ENCODE results near the gene PCDH15.
A peak's percentile ranks its signal among the peaks of the same experiment; 100 is the strongest.

PCDH15 gene

GRCh38 chr10:54800741-54801421, at the start of gene PCDH15:
Gene PCDH15, minus strand, starts transcription at chr10:54801231. Its CDS starts 136,969 bp downstream, at chr10:54664262.
- TF ChIP-seq YY1 (IDR thresholded peaks at IDR 0.05; ENCODE audit: insufficient read depth, insufficient read length) (no peak), ZNF274 (IDR thresholded peaks at IDR 0.05; ENCODE audit: low read depth, low read length) (no peak), SUZ12 (IDR thresholded peaks at IDR 0.05; ENCODE audit: extremely low read depth, insufficient read depth, insufficient read length) (no peak)
- H3K4me3 ChIP-seq (ENCODE audit: insufficient read length, low read depth): no peak within 1 kb of the TSS
- H3K9ac ChIP-seq (ENCODE audit: insufficient read length, low read depth): no peak within 1 kb of the TSS
- H3K4me1 ChIP-seq (ENCODE audit: insufficient read depth, insufficient read length): no peaks in the 10 kb centered on the region
- H3K9me3 ChIP-seq (ENCODE audit: insufficient read depth, low read length): no peaks in the 10 kb centered on the region
- H3K36me3 ChIP-seq (ENCODE audit: insufficient read depth, insufficient read length, low read length): no peaks in the 10 kb centered on the region
- peak; percentile 27 for DNase-seq (ENCODE audit: low read depth, low spot score)
- no peaks in the 10 kb centered on the region for H3K27me3 ChIP-seq (ENCODE audit: insufficient read depth, insufficient read length)

- Histone ChIP-seq H3K4me3 (ENCODE audit: insufficient read length, low read depth) (no peak overlapping the region), H3K9me3 (ENCODE audit: insufficient read depth, low read length) (no peaks in the 10 kb centered on the region), H3K9ac (ENCODE audit: insufficient read length, low read depth) (no peak overlapping the region), H3K27me3 (ENCODE audit: insufficient read depth, insufficient read length) (no peaks in the 10 kb centered on the region), H3K4me1 (ENCODE audit: insufficient read depth, insufficient read length) (no peaks in the 10 kb centered on the region), H3K36me3 (ENCODE audit: insufficient read depth, insufficient read length, low read length) (no peaks in the 10 kb centered on the region)
- TF ChIP-seq ZNF274 (IDR thresholded peaks at IDR 0.05; ENCODE audit: low read depth, low read length) (no peak), YY1 (IDR thresholded peaks at IDR 0.05; ENCODE audit: insufficient read depth, insufficient read length) (no peak), SUZ12 (IDR thresholded peaks at IDR 0.05; ENCODE audit: extremely low read depth, insufficient read depth, insufficient read length) (no peak)
- DNase-seq (ENCODE audit: low read depth, low spot score): no peak
These were observed 42.9 kb upstream of the PCDH15 start for GRCh38 chr10:54843932-54844331.

- no peak for TF ChIP-seq ZNF274 (IDR thresholded peaks at IDR 0.05; ENCODE audit: low read depth, low read length)
- TF ChIP-seq SUZ12 (IDR thresholded peaks at IDR 0.05; ENCODE audit: extremely low read depth, insufficient read depth, insufficient read length): no peak
- no peak for TF ChIP-seq YY1 (IDR thresholded peaks at IDR 0.05; ENCODE audit: insufficient read depth, insufficient read length)
- no peaks in the 10 kb centered on the region for H3K27me3 ChIP-seq (ENCODE audit: insufficient read depth, insufficient read length)
- H3K4me3 ChIP-seq (ENCODE audit: insufficient read length, low read depth): no peak overlapping the region
- DNase-seq (ENCODE audit: low read depth, low spot score): no peak
- H3K4me1 ChIP-seq (ENCODE audit: insufficient read depth, insufficient read length): no peaks in the 10 kb centered on the region
- H3K9ac ChIP-seq (ENCODE audit: insufficient read length, low read depth): no peak overlapping the region
- H3K36me3 ChIP-seq (ENCODE audit: insufficient read depth, insufficient read length, low read length): no peaks in the 10 kb centered on the region
- no peaks in the 10 kb centered on the region for H3K9me3 ChIP-seq (ENCODE audit: insufficient read depth, low read length)
These were observed 42.1 kb upstream of the PCDH15 start for GRCh38 chr10:54843085-54843646.

- H3K9ac ChIP-seq (ENCODE audit: insufficient read length, low read depth): no peak overlapping the region
- DNase-seq (ENCODE audit: low read depth, low spot score): no peak
- no peaks in the 10 kb centered on the region for H3K9me3 ChIP-seq (ENCODE audit: insufficient read depth, low read length)
- H3K4me3 ChIP-seq (ENCODE audit: insufficient read length, low read depth): no peak overlapping the region
- TF ChIP-seq YY1 (IDR thresholded peaks at IDR 0.05; ENCODE audit: insufficient read depth, insufficient read length) (no peak), ZNF274 (IDR thresholded peaks at IDR 0.05; ENCODE audit: low read depth, low read length) (no peak), SUZ12 (IDR thresholded peaks at IDR 0.05; ENCODE audit: extremely low read depth, insufficient read depth, insufficient read length) (no peak)
- no peaks in the 10 kb centered on the region for H3K4me1 ChIP-seq (ENCODE audit: insufficient read depth, insufficient read length)
- no peaks in the 10 kb centered on the region for H3K27me3 ChIP-seq (ENCODE audit: insufficient read depth, insufficient read length)
- no peaks in the 10 kb centered on the region for H3K36me3 ChIP-seq (ENCODE audit: insufficient read depth, insufficient read length, low read length)
These were observed 36.4 kb upstream of the PCDH15 start for GRCh38 chr10:54837479-54837878.

GRCh38 chr10:54833029-54833428, 32.0 kb upstream of the PCDH15 start:
- Histone ChIP-seq H3K27me3 (ENCODE audit: insufficient read depth, insufficient read length) (no peaks in the 10 kb centered on the region), H3K4me3 (ENCODE audit: insufficient read length, low read depth) (no peak overlapping the region), H3K9me3 (ENCODE audit: insufficient read depth, low read length) (no peaks in the 10 kb centered on the region), H3K36me3 (ENCODE audit: insufficient read depth, insufficient read length, low read length) (no peaks in the 10 kb centered on the region), H3K9ac (ENCODE audit: insufficient read length, low read depth) (no peak overlapping the region), H3K4me1 (ENCODE audit: insufficient read depth, insufficient read length) (no peaks in the 10 kb centered on the region)
- TF ChIP-seq YY1 (IDR thresholded peaks at IDR 0.05; ENCODE audit: insufficient read depth, insufficient read length) (no peak), SUZ12 (IDR thresholded peaks at IDR 0.05; ENCODE audit: extremely low read depth, insufficient read depth, insufficient read length) (no peak), ZNF274 (IDR thresholded peaks at IDR 0.05; ENCODE audit: low read depth, low read length) (no peak)
- no peak for DNase-seq (ENCODE audit: low read depth, low spot score)

- H3K4me3 ChIP-seq (ENCODE audit: insufficient read length, low read depth): no peak overlapping the region
- H3K36me3 ChIP-seq (ENCODE audit: insufficient read depth, insufficient read length, low read length): no peaks in the 10 kb centered on the region
- no peaks in the 10 kb centered on the region for H3K27me3 ChIP-seq (ENCODE audit: insufficient read depth, insufficient read length)
- no peaks in the 10 kb centered on the region for H3K4me1 ChIP-seq (ENCODE audit: insufficient read depth, insufficient read length)
- DNase-seq (ENCODE audit: low read depth, low spot score): no peak
- no peak overlapping the region for H3K9ac ChIP-seq (ENCODE audit: insufficient read length, low read depth)
- H3K9me3 ChIP-seq (ENCODE audit: insufficient read depth, low read length): no peaks in the 10 kb centered on the region
- TF ChIP-seq SUZ12 (IDR thresholded peaks at IDR 0.05; ENCODE audit: extremely low read depth, insufficient read depth, insufficient read length): no peak
- no peak for TF ChIP-seq YY1 (IDR thresholded peaks at IDR 0.05; ENCODE audit: insufficient read depth, insufficient read length)
- TF ChIP-seq ZNF274 (IDR thresholded peaks at IDR 0.05; ENCODE audit: low read depth, low read length): no peak
These were observed 26.0 kb upstream of the PCDH15 start for GRCh38 chr10:54826994-54827560.

- Histone ChIP-seq H3K9ac (ENCODE audit: insufficient read length, low read depth) (no peak overlapping the region), H3K4me3 (ENCODE audit: insufficient read length, low read depth) (no peak overlapping the region), H3K36me3 (ENCODE audit: insufficient read depth, insufficient read length, low read length) (no peaks in the 10 kb centered on the region), H3K27me3 (ENCODE audit: insufficient read depth, insufficient read length) (no peaks in the 10 kb centered on the region), H3K4me1 (ENCODE audit: insufficient read depth, insufficient read length) (no peaks in the 10 kb centered on the region), H3K9me3 (ENCODE audit: insufficient read depth, low read length) (no peaks in the 10 kb centered on the region)
- TF ChIP-seq ZNF274 (IDR thresholded peaks at IDR 0.05; ENCODE audit: low read depth, low read length): no peak
- TF ChIP-seq SUZ12 (IDR thresholded peaks at IDR 0.05; ENCODE audit: extremely low read depth, insufficient read depth, insufficient read length): no peak
- no peak for TF ChIP-seq YY1 (IDR thresholded peaks at IDR 0.05; ENCODE audit: insufficient read depth, insufficient read length)
- DNase-seq (ENCODE audit: low read depth, low spot score): no peak
These were observed 14.6 kb upstream of the PCDH15 start for GRCh38 chr10:54815583-54815982.

Data from NT2/D1 (cell line).